Kidney (tissue), 14 donors: ENCODE measurements around the gene PIEZO2. TPM values are rescaled to one million over a fixed set of nuclear protein-coding genes. Genes with fewer than 3 reads are reported as not detected.

Experiments
- DNase-seq, 5 donors: peaks; one replicate each; pipeline ENCODE4 v3.0.0-alpha.2; 2013 to 2020
- FAIRE-seq: peaks from 2 replicates; lab custom pipeline; 2012; peaks lifted over from hg19 to GRCh38; lab: Jason Lieb, UNC
- H3K27ac ChIP-seq, 2 donors: one replicate each; pipeline ENCODE4 v1.7.0; 2013; ENCODE audit warnings: low read depth in 2 of 2, low read length in 2 of 2, inconsistent platforms in 1 of 2
- H3K27me3 ChIP-seq: one replicate; pipeline ENCODE4 v1.7.1; 2013; ENCODE audit warnings: low read length, inconsistent platforms; ENCODE audit not compliant: control insufficient read depth, insufficient read depth
- H3K36me3 ChIP-seq, 3 donors: one replicate each; pipeline versions ENCODE4 v1.7.0 to v1.7.1; 2013; ENCODE audit warnings: low read length in 3 of 3, control low read depth in 1 of 3, inconsistent platforms in 1 of 3; ENCODE audit not compliant: insufficient read depth in 3 of 3, control insufficient read depth in 2 of 3
- H3K4me1 ChIP-seq, 3 donors: one replicate each; pipeline versions ENCODE4 v1.7.0 to v1.7.1; 2013; ENCODE audit warnings: low read length in 3 of 3, inconsistent platforms in 1 of 3, low read depth in 1 of 3; ENCODE audit not compliant: control insufficient read depth in 2 of 3, insufficient read depth in 2 of 3
- H3K4me3 ChIP-seq, 3 donors: one replicate each; pipeline versions ENCODE4 v1.7.0 to v1.8.1; 2013; ENCODE audit warnings: low read length in 3 of 3, control low read depth in 1 of 3, inconsistent platforms in 1 of 3
- H3K9ac ChIP-seq, 3 donors: one replicate each; pipeline versions ENCODE4 v1.7.0 to v1.7.1; 2013; ENCODE audit warnings: low read length in 3 of 3, control low read depth in 1 of 3, inconsistent platforms in 1 of 3
- H3K9me3 ChIP-seq, 3 donors: one replicate each; pipeline versions ENCODE4 v1.7.0 to v1.7.1; 2013; ENCODE audit warnings: low read length in 3 of 3, control low read depth in 1 of 3, inconsistent platforms in 1 of 3; ENCODE audit not compliant: control insufficient read depth in 2 of 3, insufficient read depth in 1 of 3
- intact Hi-C: fragments of 100-400 bp; cut with DNase I; formaldehyde crosslinking; loops from one replicate; pipeline ENCODE4 v1.11.1; 2022
- polyA plus RNA-seq: library from polyadenylated mRNA; stranded (reverse); fragments of 350-450 nt; fragmentation: Illumina TruSeq; extraction: RNeasy Lipid Tissue Mini Kit (QIAGEN cat#74804); gene quantifications from one replicate; pipeline ENCODE4 v1.2.3, GENCODE V29; 2014; ENCODE audit warnings: low read depth, low replicate concordance; ENCODE audit not compliant: insufficient read depth
- total RNA-seq: library from RNA; stranded (reverse); fragmentation: NEBNext Ultra II Directional; extraction: Animal tissue kit (Norgen Biotek cat#: 25700); gene quantifications from one replicate; pipeline ENCODE4 v1.2.1, GENCODE V29; 2021
- TF ChIP-seq, protein P1 (sequence below): IDR thresholded peaks from 3 replicates; pipeline ENCODE4 v1.5.1; 2012; ENCODE audit warnings: mild to moderate bottlenecking, moderate library complexity, borderline replicate concordance; ENCODE audit not compliant: insufficient read depth; ENCODE audit errors: extremely low read depth
- donor health status: control.
- donor health status: control.
- donor health status: control.
- donor health status: control.
- donor health status: control.
- donor health status: DM: yes; HTN: yes; CAD: no.
- donor health status: Normal renal cell carcinoma (clear cell type).

PIEZO2 gene
- total and polyA plus RNA-seq, 2 donors from 2014 or later, result 1.1 to 4.1 TPM

GRCh38 chr18:10899481-10899880 lies 249.9 kb downstream of the PIEZO2 start:
- no peak for DNase-seq

GRCh38 chr18:10898417-10898974 lies 250.9 kb downstream of the PIEZO2 start:
- no peak for DNase-seq
- no peaks in the 10 kb centered on the region for H3K36me3 ChIP-seq
- no peak overlapping the region for H3K4me3 ChIP-seq
- no peak overlapping the region for H3K9ac ChIP-seq
- H3K9me3 ChIP-seq, result no peaks in the 10 kb centered on the region
- no peak overlapping the region for H3K27ac ChIP-seq
- intact Hi-C loops, result no loop called here
- TF ChIP-seq, protein P1, sequence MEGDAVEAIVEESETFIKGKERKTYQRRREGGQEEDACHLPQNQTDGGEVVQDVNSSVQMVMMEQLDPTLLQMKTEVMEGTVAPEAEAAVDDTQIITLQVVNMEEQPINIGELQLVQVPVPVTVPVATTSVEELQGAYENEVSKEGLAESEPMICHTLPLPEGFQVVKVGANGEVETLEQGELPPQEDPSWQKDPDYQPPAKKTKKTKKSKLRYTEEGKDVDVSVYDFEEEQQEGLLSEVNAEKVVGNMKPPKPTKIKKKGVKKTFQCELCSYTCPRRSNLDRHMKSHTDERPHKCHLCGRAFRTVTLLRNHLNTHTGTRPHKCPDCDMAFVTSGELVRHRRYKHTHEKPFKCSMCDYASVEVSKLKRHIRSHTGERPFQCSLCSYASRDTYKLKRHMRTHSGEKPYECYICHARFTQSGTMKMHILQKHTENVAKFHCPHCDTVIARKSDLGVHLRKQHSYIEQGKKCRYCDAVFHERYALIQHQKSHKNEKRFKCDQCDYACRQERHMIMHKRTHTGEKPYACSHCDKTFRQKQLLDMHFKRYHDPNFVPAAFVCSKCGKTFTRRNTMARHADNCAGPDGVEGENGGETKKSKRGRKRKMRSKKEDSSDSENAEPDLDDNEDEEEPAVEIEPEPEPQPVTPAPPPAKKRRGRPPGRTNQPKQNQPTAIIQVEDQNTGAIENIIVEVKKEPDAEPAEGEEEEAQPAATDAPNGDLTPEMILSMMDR, result no peak
- no peaks in the 10 kb centered on the region for H3K27me3 ChIP-seq
- no peak for FAIRE-seq
- H3K4me1 ChIP-seq, result no peaks in the 10 kb centered on the region

More at GRCh38 chr18:10899481-10899880, 249.9 kb downstream of the PIEZO2 start:
- H3K36me3 ChIP-seq, result no peaks in the 10 kb centered on the region
- H3K9ac ChIP-seq, result no peak overlapping the region
- H3K27ac ChIP-seq, result no peak overlapping the region
- FAIRE-seq, result no peak
- intact Hi-C loops, result no loop called here
- no peak overlapping the region for H3K4me3 ChIP-seq
- H3K4me1 ChIP-seq, result no peaks in the 10 kb centered on the region
- H3K9me3 ChIP-seq, result no peaks in the 10 kb centered on the region
- no peaks in the 10 kb centered on the region for H3K27me3 ChIP-seq
- TF ChIP-seq, protein P1, result no peak

- Histone ChIP-seq H3K27me3 (no peaks in the 10 kb centered on the region), H3K27ac (no peak overlapping the region), H3K9ac (no peak overlapping the region), H3K9me3 (no peaks in the 10 kb centered on the region), H3K4me1 (no peaks in the 10 kb centered on the region), H3K4me3 (no peak overlapping the region), H3K36me3 (no peaks in the 10 kb centered on the region)
- TF ChIP-seq, protein P1, result no peak
- intact Hi-C loops, result no loop called here
- no peak for FAIRE-seq
- no peak for DNase-seq
These were observed 252.5 kb downstream of the PIEZO2 start for GRCh38 chr18:10896851-10897250.

GRCh38 chr18:10895976-10896375 lies 253.4 kb downstream of the PIEZO2 start:
- H3K4me1 ChIP-seq, result no peaks in the 10 kb centered on the region
- no peaks in the 10 kb centered on the region for H3K36me3 ChIP-seq
- H3K9ac ChIP-seq, result no peak overlapping the region
- H3K9me3 ChIP-seq, result no peaks in the 10 kb centered on the region
- FAIRE-seq (no peak), DNase-seq (no peak)
- no peak overlapping the region for H3K4me3 ChIP-seq
- no peak overlapping the region for H3K27ac ChIP-seq
- H3K27me3 ChIP-seq, result no peaks in the 10 kb centered on the region
- TF ChIP-seq, protein P1, result no peak
- intact Hi-C loops, result no loop called here
